CD14-positive monocyte (primary cell): ENCODE results near the gene TRIM44. TPM values are rescaled to one million over a fixed set of nuclear protein-coding genes. Genes with fewer than 3 reads are reported as not detected.

Source experiments
- DNase-seq, 3 donors: peaks; one replicate each; pipeline ENCODE4 v3.0.0-alpha.2; 2011 to 2022
- H2AFZ ChIP-seq: 2 replicates; pipeline ENCODE4 v1.6.0; 2012; ENCODE audit warnings: mild to moderate bottlenecking, low read depth, low read length, inconsistent platforms; ENCODE audit not compliant: insufficient read depth, poor library complexity, severe bottlenecking
- H3K27ac ChIP-seq, 2 donors: 1 replicate in 1 of 2; 2 replicates in 1 of 2; pipeline ENCODE4 v1.5.1; 2012 to 2013; ENCODE audit warnings: low read length in 2 of 2, control low read depth in 1 of 2, inconsistent platforms in 1 of 2, low read depth in 1 of 2, mild to moderate bottlenecking in 1 of 2
- H3K27me3 ChIP-seq, 2 donors: one replicate each; pipeline versions ENCODE4 v1.6.0 to v1.6.1; 2011 to 2013; ENCODE audit warnings: low read length in 2 of 2; ENCODE audit not compliant: control insufficient read depth in 2 of 2, insufficient read depth in 2 of 2
- H3K36me3 ChIP-seq, 2 donors: replicated peaks in 1 of 2; 1 replicate in 1 of 2; 2 replicates in 1 of 2; pipeline versions ENCODE4 v1.5.1 to v1.6.1; 2012 to 2013; ENCODE audit warnings: low read length in 2 of 2, control low read depth in 1 of 2, inconsistent platforms in 1 of 2, mild to moderate bottlenecking in 1 of 2; ENCODE audit not compliant: insufficient read depth in 2 of 2, control insufficient read depth in 1 of 2
- H3K4me1 ChIP-seq, 2 donors: 1 replicate in 1 of 2; 2 replicates in 1 of 2; pipeline versions ENCODE4 v1.5.1 to v1.6.1; 2012 to 2013; ENCODE audit warnings: low read length in 2 of 2, control low read depth in 1 of 2, inconsistent platforms in 1 of 2, mild to moderate bottlenecking in 1 of 2, moderate library complexity in 1 of 2; ENCODE audit not compliant: insufficient read depth in 2 of 2, control insufficient read depth in 1 of 2
- H3K4me2 ChIP-seq: replicated peaks from 2 replicates; pipeline ENCODE3; 2012; ENCODE audit warnings: low read length, moderate library complexity, mild to moderate bottlenecking; ENCODE audit not compliant: poor library complexity, severe bottlenecking; ENCODE audit errors: extremely low read depth
- H3K4me3 ChIP-seq, 3 experiments: fragments of 200-600 bp in 1 of 3; sonication (generic) in 1 of 3; replicated peaks in 1 of 3; 1 replicate in 2 of 3; 2 replicates in 1 of 3; pipeline ENCODE4 v1.5.1; 2011 to 2013; ENCODE audit warnings: low read length in 3 of 3, mild to moderate bottlenecking in 3 of 3, control low read depth in 2 of 3, low read depth in 2 of 3, inconsistent platforms in 1 of 3, moderate library complexity in 1 of 3
- H3K79me2 ChIP-seq: 2 replicates; pipeline ENCODE4 v1.6.0; 2012; ENCODE audit warnings: mild to moderate bottlenecking, control low read depth, inconsistent platforms, low read length, moderate library complexity; ENCODE audit not compliant: insufficient read depth
- H3K9ac ChIP-seq: 2 replicates; pipeline ENCODE4 v1.6.0; 2017; ENCODE audit warnings: low read length, mild to moderate bottlenecking; ENCODE audit not compliant: insufficient read depth, poor library complexity, severe bottlenecking
- H3K9me3 ChIP-seq, 2 donors: replicated peaks in 1 of 2; 1 replicate in 1 of 2; 2 replicates in 1 of 2; pipeline versions ENCODE4 v1.5.1 to v1.6.1; 2012 to 2013; ENCODE audit warnings: low read length in 2 of 2, control low read depth in 1 of 2; ENCODE audit not compliant: control insufficient read depth in 1 of 2, insufficient read depth in 1 of 2
- H4K20me1 ChIP-seq: 2 replicates; pipeline ENCODE4 v1.6.0; 2012; ENCODE audit warnings: mild to moderate bottlenecking, low read length, control low read depth, moderate library complexity; ENCODE audit not compliant: insufficient read depth
- H3K27ac Mint-ChIP-seq, 7 donors: one replicate each; pipeline ENCODE4 v1.8.0; 2020; ENCODE audit warnings: mild to moderate bottlenecking in 7 of 7, mixed read lengths in 7 of 7, moderate library complexity in 6 of 7, inconsistent platforms in 2 of 7
- H3K27me3 Mint-ChIP-seq, 3 donors: one replicate each; pipeline ENCODE4 v1.8.0; 2021 to 2022; ENCODE audit warnings: low read depth in 3 of 3, mild to moderate bottlenecking in 3 of 3, mixed read lengths in 3 of 3, moderate library complexity in 3 of 3, inconsistent platforms in 1 of 3
- H3K36me3 Mint-ChIP-seq, 2 donors: one replicate each; pipeline ENCODE4 v1.8.0; 2020; ENCODE audit warnings: mixed read lengths in 2 of 2, inconsistent platforms in 1 of 2, mild to moderate bottlenecking in 1 of 2
- H3K4me1 Mint-ChIP-seq: one replicate; pipeline ENCODE4 v1.8.0; 2020; ENCODE audit warnings: mild to moderate bottlenecking, mixed read lengths
- H3K4me3 Mint-ChIP-seq, 2 donors: one replicate each; pipeline ENCODE4 v1.8.0; 2020; ENCODE audit warnings: mild to moderate bottlenecking in 2 of 2, mixed read lengths in 2 of 2, moderate library complexity in 1 of 2
- H3K9me3 Mint-ChIP-seq, 7 donors: one replicate each; pipeline ENCODE4 v1.8.0; 2020 to 2022; ENCODE audit warnings: mixed read lengths in 7 of 7, mild to moderate bottlenecking in 6 of 7, moderate library complexity in 6 of 7, inconsistent platforms in 2 of 7
- CTCF ChIP-seq: fragments of 200-600 bp; IDR thresholded peaks from one replicate; pipeline ENCODE4 v1.8.0; 2022; ENCODE audit warnings: antibody characterized with exemption, mild to moderate bottlenecking
- WGBS: methylation state at CpG from one replicate; pipeline ENCODE4 v1.1.5; 2013; ENCODE audit warnings: missing lambda C conversion rate; ENCODE audit not compliant: insufficient coverage; 5-methylcytosine and 5-hydroxymethylcytosine counted together
- intact Hi-C, 2 donors: fragments of 100-400 bp; cut with micrococcal nuclease; formaldehyde crosslinking; loops; one replicate each; pipeline versions ENCODE4 v1.15.0 to v1.15.1; 2023
- polyA plus RNA-seq, 3 donors: library from polyadenylated mRNA; depleted of rRNA in 1 of 3; unstranded in 2 of 3; stranded (reverse) in 1 of 3; fragments of 300-500 nt in 2 of 3; fragments of >200 nt in 1 of 3; fragmentation: Illumina TruSeq in 2 of 3; gene quantifications; 1 replicate in 2 of 3; 2 replicates in 1 of 3; pipeline ENCODE4 v1.2.3, GENCODE V29; 2012 to 2021

The TRIM44 gene
- polyA plus RNA-seq, 3 donors, result 25.3 to 47.1 (median 45.9) TPM

- TF ChIP-seq CTCF, result no peak
- H3K27ac Mint-ChIP-seq, result no peak overlapping the region
- Histone ChIP-seq H3K36me3 (no peaks in the 10 kb centered on the region), H3K9ac (no peak overlapping the region), H3K9me3 (no peaks in the 10 kb centered on the region), H3K4me3 (no peak overlapping the region), H4K20me1 (no peaks in the 10 kb centered on the region), H2AFZ (no peak overlapping the region), H3K4me2 (no peak overlapping the region), H3K4me1 (peaks cover 8 to 9% of the 10 kb centered on the region in 2 donors), H3K79me2 (no peaks in the 10 kb centered on the region), H3K27me3 (no peaks in the 10 kb centered on the region), H3K27ac (no peak overlapping the region)
- no peak for DNase-seq
- H3K4me1 Mint-ChIP-seq, result peaks cover 9% of the 10 kb centered on the region
- no peaks in the 10 kb centered on the region for H3K9me3 Mint-ChIP-seq
- H3K36me3 Mint-ChIP-seq, result no peaks in the 10 kb centered on the region
- WGBS, result 71% methylated on average over 2 of the region's 2 CpGs
- intact Hi-C loops, result no loop called here
- no peak overlapping the region for H3K4me3 Mint-ChIP-seq
- H3K27me3 Mint-ChIP-seq, result peaks cover 2 to 4% (median 2%) of the 10 kb centered on the region in 3 donors
Measured at GRCh38 chr11:35847473-35847872, 184.9 kb downstream of the TRIM44 start.

- Histone ChIP-seq H2AFZ (no peak overlapping the region), H3K4me3 (no peak overlapping the region), H4K20me1 (no peaks in the 10 kb centered on the region), H3K79me2 (no peaks in the 10 kb centered on the region), H3K36me3 (no peaks in the 10 kb centered on the region), H3K4me2 (no peak overlapping the region), H3K9me3 (no peaks in the 10 kb centered on the region), H3K4me1 (peaks cover 9% of the 10 kb centered on the region in 2 donors), H3K27ac (no peak overlapping the region), H3K9ac (no peak overlapping the region), H3K27me3 (no peaks in the 10 kb centered on the region)
- H3K9me3 Mint-ChIP-seq, result no peaks in the 10 kb centered on the region
- no peak for DNase-seq
- no peak for TF ChIP-seq CTCF
- H3K27me3 Mint-ChIP-seq, result peaks cover 2% of the 10 kb centered on the region in 3 donors
- H3K27ac Mint-ChIP-seq, result no peak overlapping the region
- no peaks in the 10 kb centered on the region for H3K36me3 Mint-ChIP-seq
- H3K4me1 Mint-ChIP-seq, result peaks cover 10% of the 10 kb centered on the region
- intact Hi-C loops, result no loop called here
- H3K4me3 Mint-ChIP-seq, result no peak overlapping the region
- no CpG with 5 or more reads among the region's 4 CpGs for WGBS
Measured at GRCh38 chr11:35848616-35849015, 186.0 kb downstream of the TRIM44 start.
